Measurements from ENCODE around the gene LIPT1.

LIPT1 gene

DNA sequence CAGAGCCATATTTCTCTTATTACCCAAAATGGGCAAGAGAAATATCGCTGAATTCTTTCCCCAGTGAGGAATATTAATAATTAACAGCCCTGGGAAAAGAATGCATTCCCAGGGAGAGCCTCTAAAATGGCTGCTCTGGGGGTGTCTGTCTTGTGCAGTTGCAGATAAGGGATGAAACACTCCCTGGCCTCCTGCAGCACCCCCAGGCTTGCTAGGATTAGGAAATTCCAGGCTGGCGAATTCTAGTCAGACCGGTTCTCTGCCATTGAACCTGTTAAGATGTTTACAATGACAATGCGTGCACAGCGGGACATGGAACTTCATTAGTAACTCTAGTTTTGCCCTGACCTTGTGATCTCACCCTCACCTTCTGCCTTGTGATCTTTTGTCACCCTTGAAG lies 50.7 kb downstream of the LIPT1 start:
- Histone ChIP-seq H3K27ac (ENCODE audit: low read length) (no peak overlapping the region), H3K9ac (ENCODE audit: low read depth, low read length) (no peak overlapping the region), H3K9me3 (ENCODE audit: insufficient read depth, low read depth, low read length) (peaks cover 38% of the 10 kb centered on the region), H3K4me3 (ENCODE audit: low read length) (no peak overlapping the region), H3K27me3 (ENCODE audit: insufficient read depth, low read length) (no peaks in the 10 kb centered on the region), H3K4me1 (ENCODE audit: insufficient read depth, low read length) (no peaks in the 10 kb centered on the region), H3K36me3 (ENCODE audit: insufficient read depth, low read depth, low read length) (no peaks in the 10 kb centered on the region; the same call in 1 of the 2 replicates)
